ENCODE data around the gene GARIN5B.
"Not testable (repeated sequence)": the region's sequence is repeated elsewhere in the genome, so short reads cannot be mapped to it uniquely, and the experiment has no call there.

GARIN5B gene

GRCh38 chr19:55362990-55363716 lies at the start of gene GARIN5B:
Gene GARIN5B (minus strand): TSS chr19:55363260. CDS start chr19:55363066, 194 bp downstream.
- no peak for DNase-seq (ENCODE audit: low read depth)

GRCh38 chr19:55410168-55410567 lies 47.1 kb upstream of the GARIN5B start:
- DNase-seq (ENCODE audit: low read depth): no peak

- not testable (repeated sequence) for DNase-seq (ENCODE audit: low read depth)
Observed at GRCh38 chr19:55409179-55409578, 46.1 kb upstream of the GARIN5B start.

GRCh38 chr19:55408533-55408872 lies 45.4 kb upstream of the GARIN5B start:
- DNase-seq (ENCODE audit: low read depth): no peak

GRCh38 chr19:55407800-55408532 lies 44.9 kb upstream of the GARIN5B start:
- peak; percentile 94 for DNase-seq (ENCODE audit: low read depth)

- not testable (repeated sequence) for DNase-seq (ENCODE audit: low read depth)
Observed at GRCh38 chr19:55407550-55407799, 44.4 kb upstream of the GARIN5B start, which contains the start of gene UBE2S. Gene UBE2S (minus strand): TSS chr19:55407788. CDS start chr19:55407589, 199 bp downstream.

GRCh38 chr19:55406826-55407549 lies 43.9 kb upstream of the GARIN5B start:
- DNase-seq (ENCODE audit: low read depth): peak; percentile 19

GRCh38 chr19:55406091-55406825 lies 43.2 kb upstream of the GARIN5B start:
- DNase-seq (ENCODE audit: low read depth): no peak

- no peak for DNase-seq (ENCODE audit: low read depth)
Observed at GRCh38 chr19:55405638-55406037, 42.6 kb upstream of the GARIN5B start.

- DNase-seq (ENCODE audit: low read depth): no peak
Observed at GRCh38 chr19:55402509-55402908, 39.4 kb upstream of the GARIN5B start.

- not testable (repeated sequence) for DNase-seq (ENCODE audit: low read depth)
Observed at GRCh38 chr19:55401390-55401789, 38.3 kb upstream of the GARIN5B start.

- no peak for DNase-seq (ENCODE audit: low read depth)
Observed at GRCh38 chr19:55400281-55401087, 37.4 kb upstream of the GARIN5B start.

GRCh38 chr19:55398200-55398925 lies 35.3 kb upstream of the GARIN5B start:
- DNase-seq (ENCODE audit: low read depth): no peak

- no peak for DNase-seq (ENCODE audit: low read depth)
Observed at GRCh38 chr19:55392820-55393761, 30.0 kb upstream of the GARIN5B start.

- DNase-seq (ENCODE audit: low read depth): no peak
Observed at GRCh38 chr19:55391702-55392615, 28.9 kb upstream of the GARIN5B start.

GRCh38 chr19:55391191-55391670 lies 28.2 kb upstream of the GARIN5B start:
- DNase-seq (ENCODE audit: low read depth): no peak

GRCh38 chr19:55390461-55390880 lies 27.4 kb upstream of the GARIN5B start:
- no peak for DNase-seq (ENCODE audit: low read depth)
